DOHH2 (cell line): ENCODE measurements around the gene CDKN2B-AS1.

Experiments
- H3F3A ChIP-seq: fragments of 200-600 bp; sonication (generic), shearing (Covaris generic); 2 replicates; pipeline ENCODE4 v1.6.0; 2016; ENCODE audit warnings: antibody characterized with exemption, mild to moderate bottlenecking; ENCODE audit not compliant: control insufficient read depth, insufficient read depth
- H3K27ac ChIP-seq: fragments of 200-600 bp; sonication (generic); 2 replicates; pipeline ENCODE4 v1.5.1; 2014; ENCODE audit warnings: low read depth, mild to moderate bottlenecking, low read length, moderate library complexity
- H3K27me3 ChIP-seq: fragments of 200-600 bp; sonication (generic); 2 replicates; pipeline ENCODE4 v1.6.1; 2014; ENCODE audit warnings: mild to moderate bottlenecking, low read length, mixed read lengths; ENCODE audit not compliant: control insufficient read depth
- H3K36me3 ChIP-seq: fragments of 200-600 bp; sonication (generic); 2 replicates; pipeline ENCODE4 v1.6.1; 2014; ENCODE audit warnings: mild to moderate bottlenecking, low read length, moderate library complexity, mixed read lengths; ENCODE audit not compliant: control insufficient read depth
- H3K4me1 ChIP-seq: fragments of 200-600 bp; sonication (generic); 2 replicates; pipeline ENCODE4 v1.6.1; 2014; ENCODE audit warnings: mild to moderate bottlenecking, low read length, mixed read lengths; ENCODE audit not compliant: control insufficient read depth
- H3K4me2 ChIP-seq: fragments of 200-600 bp; sonication (generic); 2 replicates; pipeline ENCODE4 v1.6.0; 2014; ENCODE audit warnings: mild to moderate bottlenecking, low read length, moderate library complexity
- H3K4me3 ChIP-seq: fragments of 200-600 bp; sonication (generic); 2 replicates; pipeline ENCODE4 v1.5.1; 2014; ENCODE audit warnings: mild to moderate bottlenecking, low read length, mixed read lengths
- H3K79me2 ChIP-seq: fragments of 200-600 bp; sonication (generic); 2 replicates; pipeline ENCODE4 v1.6.1; 2014; ENCODE audit warnings: mild to moderate bottlenecking, low read length, mixed read lengths; ENCODE audit not compliant: control insufficient read depth
- H3K9me2 ChIP-seq: fragments of 200-600 bp; sonication (generic); replicated peaks from 2 replicates; pipeline ENCODE4 v1.6.1; 2014; ENCODE audit warnings: mild to moderate bottlenecking, low read length, mixed read lengths; ENCODE audit not compliant: control insufficient read depth
- H3K9me3 ChIP-seq: fragments of 200-600 bp; sonication (generic); 2 replicates; pipeline ENCODE4 v1.6.1; 2014; ENCODE audit warnings: antibody characterized with exemption, low read length, mixed read lengths; ENCODE audit not compliant: control insufficient read depth, insufficient read depth
- H4K20me1 ChIP-seq: fragments of 200-600 bp; sonication (generic); 2 replicates; pipeline ENCODE4 v1.6.0; 2014; ENCODE audit warnings: low read depth, mild to moderate bottlenecking, antibody characterized with exemption, low read length, moderate library complexity; ENCODE audit not compliant: control insufficient read depth, insufficient read depth
- EZH2phosphoT487 ChIP-seq: fragments of 200-600 bp; sonication (generic); IDR thresholded peaks from 2 replicates; pipeline ENCODE4 v1.6.1; 2017; ENCODE audit warnings: borderline replicate concordance, mild to moderate bottlenecking, antibody characterized with exemption, low read length, moderate library complexity, mixed read lengths
- TF ChIP-seq, protein P1 (sequence below): fragments of 200-600 bp; sonication (generic); IDR thresholded peaks from one replicate; pipeline ENCODE4 v1.5.1; 2014; ENCODE audit warnings: antibody characterized with exemption, mild to moderate bottlenecking, low read depth, low read length; ENCODE audit not compliant: poor library complexity, severe bottlenecking

Gene CDKN2B-AS1

GRCh38 chr9:22060831-22061383 is 66.3 kb downstream of the CDKN2B-AS1 start:
- Histone ChIP-seq H3K27ac (no peak overlapping the region), H3K4me1 (no peaks in the 10 kb centered on the region), H3K9me2 (no peaks in the 10 kb centered on the region), H4K20me1 (no peaks in the 10 kb centered on the region), H3K4me3 (no peak overlapping the region), H3K36me3 (no peaks in the 10 kb centered on the region), H3K27me3 (no peaks in the 10 kb centered on the region), H3K4me2 (no peak overlapping the region), H3K79me2 (no peaks in the 10 kb centered on the region), H3F3A (no peaks in the 10 kb centered on the region), H3K9me3 (no peaks in the 10 kb centered on the region)
- TF ChIP-seq, protein P1, sequence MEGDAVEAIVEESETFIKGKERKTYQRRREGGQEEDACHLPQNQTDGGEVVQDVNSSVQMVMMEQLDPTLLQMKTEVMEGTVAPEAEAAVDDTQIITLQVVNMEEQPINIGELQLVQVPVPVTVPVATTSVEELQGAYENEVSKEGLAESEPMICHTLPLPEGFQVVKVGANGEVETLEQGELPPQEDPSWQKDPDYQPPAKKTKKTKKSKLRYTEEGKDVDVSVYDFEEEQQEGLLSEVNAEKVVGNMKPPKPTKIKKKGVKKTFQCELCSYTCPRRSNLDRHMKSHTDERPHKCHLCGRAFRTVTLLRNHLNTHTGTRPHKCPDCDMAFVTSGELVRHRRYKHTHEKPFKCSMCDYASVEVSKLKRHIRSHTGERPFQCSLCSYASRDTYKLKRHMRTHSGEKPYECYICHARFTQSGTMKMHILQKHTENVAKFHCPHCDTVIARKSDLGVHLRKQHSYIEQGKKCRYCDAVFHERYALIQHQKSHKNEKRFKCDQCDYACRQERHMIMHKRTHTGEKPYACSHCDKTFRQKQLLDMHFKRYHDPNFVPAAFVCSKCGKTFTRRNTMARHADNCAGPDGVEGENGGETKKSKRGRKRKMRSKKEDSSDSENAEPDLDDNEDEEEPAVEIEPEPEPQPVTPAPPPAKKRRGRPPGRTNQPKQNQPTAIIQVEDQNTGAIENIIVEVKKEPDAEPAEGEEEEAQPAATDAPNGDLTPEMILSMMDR = no peak
- no peak for TF ChIP-seq EZH2phosphoT487

GRCh38 chr9:22064957-22065356 is 70.4 kb downstream of the CDKN2B-AS1 start:
- Histone ChIP-seq H3F3A (no peaks in the 10 kb centered on the region), H3K27ac (no peak overlapping the region), H3K36me3 (no peaks in the 10 kb centered on the region), H3K79me2 (no peaks in the 10 kb centered on the region), H3K4me2 (no peak overlapping the region), H3K4me3 (no peak overlapping the region), H4K20me1 (no peaks in the 10 kb centered on the region), H3K9me3 (no peaks in the 10 kb centered on the region), H3K27me3 (no peaks in the 10 kb centered on the region), H3K4me1 (no peaks in the 10 kb centered on the region), H3K9me2 (no peaks in the 10 kb centered on the region)
- no peak for TF ChIP-seq EZH2phosphoT487
- TF ChIP-seq, protein P1 = no peak

GRCh38 chr9:22065431-22066200 is 71.0 kb downstream of the CDKN2B-AS1 start:
- Histone ChIP-seq H3F3A (no peaks in the 10 kb centered on the region), H3K36me3 (no peaks in the 10 kb centered on the region), H3K79me2 (no peaks in the 10 kb centered on the region), H3K4me3 (no peak overlapping the region), H3K4me2 (no peak overlapping the region), H3K9me3 (no peaks in the 10 kb centered on the region), H3K4me1 (no peaks in the 10 kb centered on the region), H3K9me2 (no peaks in the 10 kb centered on the region), H3K27me3 (no peaks in the 10 kb centered on the region), H4K20me1 (no peaks in the 10 kb centered on the region), H3K27ac (no peak overlapping the region)
- TF ChIP-seq, protein P1 = no peak
- TF ChIP-seq EZH2phosphoT487 = no peak
